ENCODE measurements around the gene OR5J2.
"Not testable (repeated sequence)": the region's sequence is repeated elsewhere in the genome, so short reads cannot be mapped to it uniquely, and the experiment has no call there.

Gene OR5J2

DNA sequence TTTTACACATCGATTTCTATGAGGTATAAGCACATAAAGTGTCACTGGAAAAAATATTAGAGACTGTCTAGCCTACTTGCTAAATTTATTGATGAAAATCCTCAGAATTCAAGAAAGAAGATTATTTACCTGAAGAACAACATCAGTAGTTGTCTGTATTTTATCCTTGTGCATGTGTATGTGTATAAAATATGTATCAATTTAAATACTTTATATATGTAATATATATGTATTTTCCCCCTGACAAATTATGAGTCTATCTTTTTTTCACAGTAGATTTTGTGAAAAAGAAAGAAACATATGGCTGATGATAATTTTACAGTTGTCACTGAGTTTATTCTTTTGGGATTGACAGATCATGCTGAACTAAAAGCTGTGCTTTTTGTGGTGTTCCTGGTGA, at the start of gene OR5J2:
OR5J2 (plus strand) TSS at position 301 of the 400 bp plus-strand sequence; CDS start at position 301, 0 bp downstream.
- no peaks in the 10 kb centered on the region; the same call in 1 of the 2 replicates for H3K9me3 ChIP-seq (ENCODE audit: control insufficient read depth, insufficient read depth, low read length)
- no peaks in the 10 kb centered on the region for H3K4me1 ChIP-seq (ENCODE audit: insufficient read depth, low read length)
- H3K36me3 ChIP-seq (ENCODE audit: insufficient read depth, low read length): no peaks in the 10 kb centered on the region
- no peak within 1 kb of the TSS for H3K9ac ChIP-seq (ENCODE audit: low read depth, low read length)

DNA sequence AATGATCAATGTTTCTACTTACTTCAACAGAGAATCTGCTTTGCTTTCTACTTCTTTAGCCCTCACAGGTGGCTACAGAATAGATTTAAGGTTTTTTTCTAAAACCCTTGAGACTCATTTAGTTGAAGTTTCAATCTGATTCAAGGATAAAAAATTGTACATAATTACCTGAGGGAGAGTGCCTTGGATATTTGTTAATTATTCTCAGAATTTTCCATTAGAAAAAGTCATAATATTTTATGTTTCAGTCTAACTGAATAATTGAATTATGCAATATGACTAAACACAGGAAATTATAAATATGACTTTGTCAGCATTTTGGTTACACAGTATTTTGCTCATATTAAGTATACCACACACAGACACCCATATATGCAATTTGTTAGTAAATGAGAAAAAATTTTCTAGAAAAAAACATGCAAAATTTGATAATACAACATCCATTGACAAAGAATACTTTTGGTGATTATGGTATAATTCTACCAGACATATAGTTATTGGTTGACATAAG, 36.2 kb upstream of the OR5J2 start, which contains the start of gene OR8J3:
OR8J3 (minus strand) TSS at position 51 of the 511 bp plus-strand sequence. CDS start 2,483 bp downstream, outside the sequence.
- Histone ChIP-seq H3K4me1 (ENCODE audit: insufficient read depth, low read length) (no peaks in the 10 kb centered on the region), H3K9ac (ENCODE audit: low read depth, low read length) (no peak within 1 kb of the TSS), H3K9me3 (ENCODE audit: control insufficient read depth, insufficient read depth, low read length) (no peaks in the 10 kb centered on the region), H3K36me3 (ENCODE audit: insufficient read depth, low read length) (no peaks in the 10 kb centered on the region)

DNA sequence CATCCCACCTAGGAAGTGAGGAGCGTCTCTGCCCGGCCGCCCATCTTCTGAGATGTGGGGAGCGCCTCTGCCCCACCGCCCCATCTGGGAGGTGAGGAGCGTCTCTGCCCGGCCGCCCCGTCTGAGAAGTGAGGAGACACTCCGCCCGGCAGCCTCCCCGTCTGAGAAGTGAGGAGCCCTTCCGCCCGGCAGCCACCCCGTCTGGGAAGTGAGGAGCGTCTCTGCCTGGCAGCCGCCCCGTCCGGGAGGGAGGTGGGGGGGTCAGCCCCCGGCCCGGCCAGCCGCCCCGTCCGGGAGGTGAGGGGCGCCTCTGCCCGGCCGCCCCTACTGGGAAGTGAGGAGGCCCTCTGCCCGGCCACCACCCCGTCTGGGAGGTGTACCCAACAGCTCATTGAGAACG, 32.7 kb upstream of the OR5J2 start:
- not testable (repeated sequence) for H3K36me3 ChIP-seq (ENCODE audit: insufficient read depth, low read length); H3K9ac ChIP-seq (ENCODE audit: low read depth, low read length); H3K9me3 ChIP-seq (ENCODE audit: control insufficient read depth, insufficient read depth, low read length); H3K4me1 ChIP-seq (ENCODE audit: insufficient read depth, low read length)

DNA sequence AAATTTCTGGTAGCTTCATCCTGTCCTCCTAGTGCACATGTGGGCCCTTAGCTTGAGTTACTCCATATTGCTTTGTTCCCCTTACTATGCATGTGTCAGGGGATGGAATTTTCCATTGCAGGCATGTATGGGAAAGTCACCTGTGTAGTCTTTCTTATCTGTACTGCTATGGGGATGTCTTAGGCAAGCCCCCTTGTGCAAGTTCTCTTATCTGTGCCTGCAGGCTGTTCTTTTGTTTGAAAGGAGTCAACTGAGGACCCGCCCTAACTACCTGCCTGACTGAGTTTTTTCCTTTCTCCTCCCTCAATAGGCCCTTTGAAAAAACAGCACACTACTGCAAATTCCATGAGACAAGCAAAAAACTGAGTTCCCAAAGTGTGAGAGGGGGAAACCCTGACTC, 25.0 kb upstream of the OR5J2 start:
- H3K9ac ChIP-seq (ENCODE audit: low read depth, low read length): no peak overlapping the region
- no peaks in the 10 kb centered on the region for H3K4me1 ChIP-seq (ENCODE audit: insufficient read depth, low read length)
- H3K9me3 ChIP-seq (ENCODE audit: control insufficient read depth, insufficient read depth, low read length): 0 out of 2 replicates have a peak, but pooled peaks cover 3% of the 10 kb centered on the region
- H3K36me3 ChIP-seq (ENCODE audit: insufficient read depth, low read length): no peaks in the 10 kb centered on the region

DNA sequence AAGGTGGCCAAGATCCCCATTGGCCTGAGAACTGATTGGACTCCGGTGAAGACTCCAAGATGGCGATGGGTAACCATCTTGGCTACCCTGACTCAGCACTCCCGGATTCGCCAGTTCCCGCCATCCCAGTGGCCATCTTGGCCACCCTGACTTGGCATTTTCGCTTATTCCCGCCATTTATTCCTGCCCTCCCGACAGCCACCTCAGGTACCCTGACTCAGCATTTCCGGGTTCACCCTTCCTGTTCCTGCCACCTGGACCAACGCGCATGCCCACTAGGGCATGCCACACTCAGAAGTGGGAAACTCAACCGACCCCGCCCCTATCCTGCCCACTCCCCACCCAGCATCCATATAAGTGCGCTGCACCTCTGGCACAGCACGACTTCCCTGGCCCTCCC, 24.1 kb upstream of the OR5J2 start:
- H3K9me3 ChIP-seq (ENCODE audit: control insufficient read depth, insufficient read depth, low read length): 0 out of 2 replicates have a peak, but pooled peaks cover 3% of the 10 kb centered on the region
- no peak overlapping the region for H3K9ac ChIP-seq (ENCODE audit: low read depth, low read length)
- H3K36me3 ChIP-seq (ENCODE audit: insufficient read depth, low read length): no peaks in the 10 kb centered on the region
- H3K4me1 ChIP-seq (ENCODE audit: insufficient read depth, low read length): no peaks in the 10 kb centered on the region

DNA sequence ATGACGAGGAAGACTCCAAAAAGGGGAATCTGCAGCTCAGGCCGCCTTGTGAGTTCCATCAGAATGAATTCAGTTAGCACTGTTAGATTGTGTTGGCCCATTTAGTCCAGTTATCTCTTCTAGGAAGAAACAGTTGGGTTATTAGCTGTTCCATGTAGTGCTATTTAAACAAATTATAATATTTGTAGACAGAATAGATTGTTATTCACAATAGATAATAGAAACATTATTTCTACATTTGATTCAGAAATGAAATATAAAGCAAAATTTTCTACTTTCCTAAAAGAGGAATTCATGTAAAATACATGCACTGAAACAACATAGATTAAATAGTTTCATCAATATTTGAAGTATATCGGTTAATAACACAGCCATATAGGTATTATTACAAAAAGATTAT, 16.2 kb upstream of the OR5J2 start, which contains the start of gene OR8K5:
OR8K5 (minus strand) TSS at position 101 of the 400 bp plus-strand sequence; CDS start at position 101, 0 bp downstream.
- no peaks in the 10 kb centered on the region for H3K4me1 ChIP-seq (ENCODE audit: insufficient read depth, low read length)
- H3K9me3 ChIP-seq (ENCODE audit: control insufficient read depth, insufficient read depth, low read length): no peaks in the 10 kb centered on the region; the same call in 1 of the 2 replicates
- no peak within 1 kb of the TSS for H3K9ac ChIP-seq (ENCODE audit: low read depth, low read length)
- no peaks in the 10 kb centered on the region for H3K36me3 ChIP-seq (ENCODE audit: insufficient read depth, low read length)

DNA sequence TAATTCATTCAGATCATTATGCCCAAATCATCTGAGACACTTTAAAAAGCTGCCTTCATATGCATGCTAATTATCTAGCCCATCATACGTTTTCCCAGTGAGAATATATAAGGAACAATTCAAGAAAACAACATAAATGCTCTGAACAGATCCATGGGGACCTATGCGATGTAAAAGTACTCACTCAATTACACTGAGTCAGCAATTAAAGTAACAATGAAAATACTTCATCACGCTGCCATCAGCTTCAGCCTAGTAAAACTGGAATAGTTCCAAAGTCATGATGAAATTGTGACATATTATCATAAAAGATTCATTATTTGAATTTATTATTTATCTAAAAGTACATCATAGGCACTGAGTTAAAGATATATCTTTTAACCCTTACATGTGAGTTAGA, 12.6 kb upstream of the OR5J2 start:
- Histone ChIP-seq H3K9me3 (ENCODE audit: control insufficient read depth, insufficient read depth, low read length) (no peaks in the 10 kb centered on the region), H3K9ac (ENCODE audit: low read depth, low read length) (no peak overlapping the region), H3K36me3 (ENCODE audit: insufficient read depth, low read length) (no peaks in the 10 kb centered on the region), H3K4me1 (ENCODE audit: insufficient read depth, low read length) (no peaks in the 10 kb centered on the region)

DNA sequence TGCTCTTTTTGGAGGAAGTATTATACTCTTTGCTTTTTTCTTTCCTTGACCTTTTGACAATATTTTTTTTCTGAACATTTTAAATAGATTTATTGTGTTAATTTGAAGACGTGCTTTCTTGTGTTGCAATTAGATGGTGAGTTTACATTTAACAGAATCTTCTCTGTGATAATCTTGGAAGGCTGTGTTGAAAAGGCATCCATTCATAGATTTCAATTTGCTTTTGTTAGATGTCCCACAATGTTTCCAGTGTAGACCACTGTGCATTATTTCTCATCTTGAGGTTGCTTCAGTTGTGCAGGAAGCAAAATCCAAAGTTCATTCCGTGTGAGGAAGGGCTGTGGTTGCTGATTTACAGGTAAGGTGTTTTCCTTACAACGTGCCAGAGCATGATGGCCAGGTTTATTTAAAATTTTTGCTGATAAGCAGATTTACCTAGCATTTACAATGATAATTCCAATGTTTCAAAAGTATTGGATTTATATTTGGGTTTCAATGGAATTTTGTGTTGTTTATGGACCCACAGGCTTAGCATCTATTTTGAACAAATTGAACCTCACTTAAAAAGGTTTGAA, 4.1 kb upstream of the OR5J2 start:
- Histone ChIP-seq H3K9me3 (ENCODE audit: control insufficient read depth, insufficient read depth, low read length) (no peaks in the 10 kb centered on the region), H3K9ac (ENCODE audit: low read depth, low read length) (no peak overlapping the region), H3K36me3 (ENCODE audit: insufficient read depth, low read length) (no peaks in the 10 kb centered on the region), H3K4me1 (ENCODE audit: insufficient read depth, low read length) (no peaks in the 10 kb centered on the region)

DNA sequence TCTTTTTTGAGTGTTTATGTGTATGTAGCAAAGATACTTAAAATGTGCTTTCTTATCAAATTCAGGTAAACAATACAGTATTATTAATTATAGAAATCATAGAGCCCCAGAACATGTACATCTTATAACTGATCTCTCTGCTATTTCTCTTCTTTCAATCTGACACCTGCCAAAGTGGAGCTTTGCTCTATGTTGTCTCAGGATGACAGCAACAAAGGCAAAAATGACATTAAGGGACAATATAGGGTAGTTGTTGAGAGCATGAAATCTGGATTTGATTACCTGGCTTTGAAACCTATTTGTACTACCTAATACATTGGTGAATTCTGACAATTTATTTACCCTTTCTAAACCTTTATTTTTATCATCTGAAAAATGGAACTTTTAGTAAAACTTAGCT, 7.0 kb downstream of the OR5J2 start:
- H3K4me1 ChIP-seq (ENCODE audit: insufficient read depth, low read length): no peaks in the 10 kb centered on the region
- H3K36me3 ChIP-seq (ENCODE audit: insufficient read depth, low read length): no peaks in the 10 kb centered on the region
- no peak overlapping the region for H3K9ac ChIP-seq (ENCODE audit: low read depth, low read length)
- no peaks in the 10 kb centered on the region; the same call in 1 of the 2 replicates for H3K9me3 ChIP-seq (ENCODE audit: control insufficient read depth, insufficient read depth, low read length)

DNA sequence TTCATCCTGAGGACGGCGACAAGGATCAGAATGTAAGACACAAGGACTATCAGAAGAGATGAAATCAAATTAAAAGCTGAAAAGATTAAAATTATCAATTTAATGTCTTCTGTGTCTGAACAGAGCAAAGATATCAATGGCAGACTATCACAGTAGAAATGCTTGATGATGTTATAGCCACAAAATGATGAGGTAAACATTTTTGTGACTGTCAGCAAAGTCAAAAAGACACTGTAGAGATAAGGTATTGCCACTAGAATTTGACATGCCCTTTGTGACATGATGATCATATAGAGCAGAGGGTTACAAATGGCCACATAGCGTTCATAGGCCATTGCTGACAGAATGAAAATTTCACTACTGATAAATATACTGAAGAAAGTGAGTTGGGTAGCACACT, 12.2 kb downstream of the OR5J2 start:
- no peaks in the 10 kb centered on the region for H3K36me3 ChIP-seq (ENCODE audit: insufficient read depth, low read length)
- H3K4me1 ChIP-seq (ENCODE audit: insufficient read depth, low read length): no peaks in the 10 kb centered on the region
- no peaks in the 10 kb centered on the region for H3K9me3 ChIP-seq (ENCODE audit: control insufficient read depth, insufficient read depth, low read length)
- no peak overlapping the region for H3K9ac ChIP-seq (ENCODE audit: low read depth, low read length)

DNA sequence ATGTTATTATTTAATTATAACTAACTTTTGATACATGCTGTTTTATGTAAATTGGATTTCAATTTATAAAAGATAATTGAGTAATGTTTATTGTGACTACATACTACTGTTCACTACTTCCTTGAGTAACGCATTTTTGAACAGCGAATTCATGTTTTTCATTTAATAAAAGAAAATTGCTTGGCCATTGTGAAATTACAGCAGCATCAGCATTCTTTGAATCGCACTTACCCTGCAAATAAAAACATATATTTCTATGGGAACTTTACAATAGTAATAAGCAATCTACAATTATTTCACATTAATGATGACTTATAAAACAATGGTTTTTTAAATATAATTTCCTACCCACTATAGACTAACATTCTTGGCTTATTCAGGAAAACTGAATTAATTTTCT, 20.3 kb downstream of the OR5J2 start:
- no peak overlapping the region for H3K9ac ChIP-seq (ENCODE audit: low read depth, low read length)
- H3K36me3 ChIP-seq (ENCODE audit: insufficient read depth, low read length): no peaks in the 10 kb centered on the region
- no peaks in the 10 kb centered on the region for H3K9me3 ChIP-seq (ENCODE audit: control insufficient read depth, insufficient read depth, low read length)
- no peaks in the 10 kb centered on the region for H3K4me1 ChIP-seq (ENCODE audit: insufficient read depth, low read length)

DNA sequence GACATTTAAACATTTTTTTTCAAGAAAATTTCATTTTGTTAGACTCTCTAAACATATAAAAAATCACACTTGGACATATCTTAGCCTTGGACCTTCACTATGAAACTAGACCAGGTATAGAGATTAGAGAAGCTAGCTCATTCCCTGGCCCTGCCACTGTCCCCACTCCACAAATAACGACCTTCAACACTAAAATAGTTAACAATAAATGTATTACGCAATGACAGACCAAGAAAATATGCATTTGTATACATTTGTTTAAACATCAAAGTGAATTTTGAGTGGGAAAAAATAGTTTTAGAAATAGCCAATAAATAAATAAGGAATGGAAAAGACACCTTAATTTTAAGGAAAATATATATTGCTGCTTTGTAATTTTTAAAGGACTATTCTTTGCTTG, 20.9 kb downstream of the OR5J2 start:
- Histone ChIP-seq H3K36me3 (ENCODE audit: insufficient read depth, low read length) (no peaks in the 10 kb centered on the region), H3K9ac (ENCODE audit: low read depth, low read length) (no peak overlapping the region), H3K9me3 (ENCODE audit: control insufficient read depth, insufficient read depth, low read length) (no peaks in the 10 kb centered on the region), H3K4me1 (ENCODE audit: insufficient read depth, low read length) (no peaks in the 10 kb centered on the region)

DNA sequence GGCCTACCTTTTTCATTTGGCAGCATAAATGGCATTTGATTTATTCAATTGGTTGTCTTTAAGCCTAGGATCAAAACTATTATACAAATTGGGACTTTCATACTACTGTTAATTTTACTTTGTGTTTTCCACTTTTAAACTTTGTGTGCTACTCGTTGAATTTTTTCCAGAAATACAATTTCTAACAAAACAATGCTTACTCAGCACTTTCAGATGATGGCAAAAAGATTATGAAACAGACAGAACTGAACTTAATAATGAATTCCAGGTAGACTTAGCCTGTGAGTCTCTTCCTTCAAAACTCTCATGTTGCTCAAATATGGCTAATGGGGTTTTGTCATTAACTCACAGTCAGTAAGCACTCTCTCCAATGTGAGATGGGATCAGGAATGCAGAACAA, 31.4 kb downstream of the OR5J2 start:
- H3K36me3 ChIP-seq (ENCODE audit: insufficient read depth, low read length): no peaks in the 10 kb centered on the region
- no peaks in the 10 kb centered on the region for H3K4me1 ChIP-seq (ENCODE audit: insufficient read depth, low read length)
- H3K9ac ChIP-seq (ENCODE audit: low read depth, low read length): no peak overlapping the region
- no peaks in the 10 kb centered on the region for H3K9me3 ChIP-seq (ENCODE audit: control insufficient read depth, insufficient read depth, low read length)

DNA sequence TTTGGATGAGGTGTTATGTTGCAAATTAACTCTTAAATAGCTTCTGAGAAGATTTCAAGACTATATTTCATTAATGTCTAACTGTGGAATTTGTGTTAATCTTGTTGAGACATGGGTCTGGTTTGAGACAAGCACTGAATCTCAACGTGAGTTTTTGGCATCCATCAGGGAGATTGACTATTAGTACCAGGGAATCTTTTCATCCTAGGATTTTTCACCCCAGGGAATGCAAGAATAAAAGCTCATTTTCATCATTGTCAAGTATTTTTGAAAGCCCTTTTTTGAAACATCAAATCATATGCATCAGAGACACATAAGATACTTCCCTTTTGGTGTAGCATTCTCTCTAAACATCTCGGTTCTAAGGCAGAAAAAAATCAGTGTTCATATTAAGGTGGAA, 38.1 kb downstream of the OR5J2 start:
- Histone ChIP-seq H3K9ac (ENCODE audit: low read depth, low read length) (no peak overlapping the region), H3K36me3 (ENCODE audit: insufficient read depth, low read length) (no peaks in the 10 kb centered on the region), H3K9me3 (ENCODE audit: control insufficient read depth, insufficient read depth, low read length) (no peaks in the 10 kb centered on the region; the same call in 1 of the 2 replicates), H3K4me1 (ENCODE audit: insufficient read depth, low read length) (no peaks in the 10 kb centered on the region)

DNA sequence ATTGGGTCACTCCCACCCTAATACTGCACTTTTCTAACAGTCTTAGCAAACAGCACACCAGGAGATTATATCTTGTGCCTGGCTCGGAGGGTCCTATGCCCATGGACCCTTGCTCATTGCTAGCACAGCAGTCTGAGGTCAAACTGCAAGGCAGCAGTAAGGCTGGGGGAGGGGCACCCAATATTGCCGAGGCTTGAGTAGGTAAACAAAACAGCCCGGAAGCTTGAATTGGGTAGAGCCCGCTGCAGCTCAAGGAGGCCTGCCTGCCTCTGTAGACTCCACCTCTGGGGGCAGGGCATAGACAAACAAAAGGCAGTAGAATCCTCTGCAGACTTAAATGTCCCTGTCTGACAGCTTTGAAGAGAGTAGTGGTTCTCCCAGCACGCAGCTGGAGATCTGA, 43.3 kb downstream of the OR5J2 start:
- H3K9me3 ChIP-seq (ENCODE audit: control insufficient read depth, insufficient read depth, low read length); H3K36me3 ChIP-seq (ENCODE audit: insufficient read depth, low read length); H3K9ac ChIP-seq (ENCODE audit: low read depth, low read length); H3K4me1 ChIP-seq (ENCODE audit: insufficient read depth, low read length): not testable (repeated sequence)

All from ES-I3 (cell line).